ENCODE results near the gene CYB5B. TPM values are rescaled to one million over a fixed set of nuclear protein-coding genes. Genes with fewer than 3 reads are reported as not detected.

CYB5B gene
- total and polyA plus RNA-seq, 2 experiments from 2014 or later = 47.1 to 115 TPM

DNA sequence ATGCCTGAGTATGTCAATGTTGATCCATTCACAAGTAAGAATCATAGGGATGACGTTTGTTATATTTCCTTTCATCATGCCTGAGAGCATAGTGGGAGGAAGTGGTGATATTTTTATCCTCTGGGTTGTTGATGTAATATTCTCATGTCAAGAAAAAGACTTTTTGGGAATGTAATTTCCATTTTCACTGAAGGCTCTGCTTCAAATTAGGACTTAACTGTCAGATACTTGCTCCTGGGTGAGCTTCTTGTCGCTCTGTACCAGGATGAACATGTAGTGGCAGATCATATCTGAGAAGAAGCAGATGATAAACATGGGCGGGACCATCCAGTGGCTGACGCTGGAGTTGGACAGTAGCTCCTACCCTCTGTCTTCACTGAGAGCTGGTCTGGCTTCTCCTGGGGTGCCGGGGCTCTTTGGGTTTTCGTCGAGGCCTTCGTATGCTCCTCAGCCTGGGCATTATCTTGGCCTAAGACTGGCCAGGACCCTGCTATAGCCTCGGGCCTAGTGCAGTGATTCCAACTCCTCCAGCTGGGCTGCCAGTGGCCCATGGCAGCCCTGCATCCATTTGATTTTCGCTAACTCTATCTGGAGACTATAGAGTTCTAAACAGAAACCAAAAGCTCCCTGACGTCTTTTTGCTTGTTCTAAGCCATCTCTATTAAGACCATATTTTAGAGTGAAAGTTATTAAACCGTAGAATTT is 19.7 kb downstream of the CYB5B start:
- peak overlapping the region; percentile 98 for H3K4me2 ChIP-seq (ENCODE audit: unreplicated experiment)
- no peaks in the 10 kb centered on the region for H3K36me3 ChIP-seq (ENCODE audit: low read depth)
- in situ Hi-C loops (cut with MboI) = no loop called here
- H3K4me3 ChIP-seq = peak overlapping the region; percentile 74
- peak overlapping the region; percentile 89 for H2AFZ ChIP-seq
- peaks cover 40% of the 10 kb centered on the region for H3F3A ChIP-seq (ENCODE audit: insufficient read depth)
- no peaks in the 10 kb centered on the region for H3K9me2 ChIP-seq (ENCODE audit: insufficient read depth)
- peaks cover 81% of the 10 kb centered on the region for H3K79me2 ChIP-seq (ENCODE audit: insufficient read depth)
- H3K9ac ChIP-seq = peak overlapping the region; percentile 88
- no peaks in the 10 kb centered on the region for H3K9me3 ChIP-seq (ENCODE audit: low read depth)
- peak; percentile 80 for DNase-seq
- no peaks in the 10 kb centered on the region for H3K27me3 ChIP-seq (replicated peaks; ENCODE audit: insufficient read depth)
- WGBS, 2 experiments (ENCODE audit: low coverage in 1 of 2, low lambda C conversion rate in 2 of 2, missing lambda C conversion rate in 2 of 2) = 1 to 4% methylated on average over 12 of the region's 12 CpGs
- H4K20me1 ChIP-seq (ENCODE audit: insufficient read depth) = no peaks in the 10 kb centered on the region
- peak overlapping the region; percentile 95 for H3K27ac ChIP-seq
- H3K4me1 ChIP-seq (ENCODE audit: insufficient read depth) = peaks cover 39% of the 10 kb centered on the region
- TF ChIP-seq EZH2 (IDR thresholded peaks at IDR 0.05; ENCODE audit: insufficient read depth, poor library complexity, severe bottlenecking) (no peak), EZH2phosphoT487 (IDR thresholded peaks at IDR 0.05; ENCODE audit: insufficient read depth, low read depth) (no peak)

DNA sequence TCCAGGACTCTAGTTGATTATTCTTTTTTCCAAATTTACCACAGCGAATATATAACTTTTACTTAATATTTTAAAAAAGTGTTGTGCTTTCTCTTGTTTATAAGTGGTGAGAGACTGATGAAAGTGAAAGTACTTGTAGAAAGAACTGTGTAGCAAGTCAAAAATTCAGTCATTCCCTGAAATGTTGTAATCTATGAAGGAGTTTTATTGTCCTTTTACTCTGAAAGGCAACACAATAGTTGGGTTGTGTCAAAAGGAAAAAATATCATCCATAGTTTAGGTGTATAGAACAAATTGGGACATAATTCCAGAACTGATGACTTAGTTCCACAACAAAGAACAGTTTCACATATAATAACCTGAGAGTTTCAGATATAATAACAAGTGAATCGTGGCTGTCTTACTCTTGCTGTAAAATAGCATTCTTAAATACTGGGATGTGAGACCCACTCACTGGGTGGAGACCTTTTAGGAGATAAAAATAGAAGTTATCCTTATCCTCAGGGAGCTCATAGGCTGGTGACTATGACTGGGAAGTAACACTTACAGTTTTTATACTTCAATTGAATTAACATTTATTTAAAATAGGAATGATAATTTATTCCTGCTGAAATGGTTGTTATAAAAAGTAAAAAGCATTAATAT is 20.6 kb downstream of the CYB5B start:
- peak overlapping the region; percentile 74 for H3K4me3 ChIP-seq
- in situ Hi-C loops (cut with MboI) = no loop called here

DNA sequence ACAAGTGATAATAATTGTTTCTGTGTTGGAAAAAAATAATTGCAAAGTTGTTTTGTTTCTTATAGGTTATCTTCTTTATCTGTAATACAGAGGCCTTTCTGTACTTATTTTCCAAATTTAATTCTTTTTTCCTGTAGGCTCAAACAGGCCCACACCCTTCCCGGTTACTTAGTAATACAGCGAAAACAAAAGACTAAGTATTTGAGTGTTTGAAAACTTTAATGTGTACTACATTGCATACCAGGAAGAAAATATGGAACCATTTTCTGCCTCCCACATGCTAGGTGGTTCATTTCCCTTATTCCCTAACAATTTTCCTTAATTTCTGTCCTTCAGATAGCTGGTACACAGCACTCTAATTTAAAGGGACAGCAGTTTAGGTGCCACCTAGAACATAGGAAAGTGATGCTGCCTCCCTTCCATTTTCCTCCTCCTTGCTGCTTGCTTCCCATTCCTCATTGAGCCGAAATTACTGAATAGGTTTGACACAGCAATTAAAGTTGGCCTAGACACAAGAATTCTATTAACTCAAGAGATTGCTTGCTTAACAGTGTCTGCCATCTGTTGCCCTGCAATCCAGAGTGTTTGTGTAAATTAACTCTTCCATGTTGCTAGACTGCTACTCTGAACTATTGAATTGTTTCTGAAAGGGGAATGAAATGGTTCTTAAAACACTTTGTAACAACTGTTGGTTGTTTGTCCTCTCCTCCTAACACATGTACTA is 24.2 kb downstream of the CYB5B start:
- DNase-seq = peak; percentile 76
- Histone ChIP-seq H3K27me3 (replicated peaks; ENCODE audit: insufficient read depth) (no peaks in the 10 kb centered on the region), H3K4me3 (peak overlapping the region; percentile 20), H3K9me3 (ENCODE audit: low read depth) (no peaks in the 10 kb centered on the region), H3K9ac (peak overlapping the region; percentile 35), H3K79me2 (ENCODE audit: insufficient read depth) (peaks cover 50% of the 10 kb centered on the region), H3K36me3 (ENCODE audit: low read depth) (no peaks in the 10 kb centered on the region; the same call in 1 of the 2 replicates), H3K27ac (peak overlapping the region; percentile 66), H2AFZ (peak overlapping the region; percentile 53), H3F3A (ENCODE audit: insufficient read depth) (peaks cover 33% of the 10 kb centered on the region), H3K4me1 (ENCODE audit: insufficient read depth) (peaks cover 34% of the 10 kb centered on the region), H4K20me1 (ENCODE audit: insufficient read depth) (no peaks in the 10 kb centered on the region), H3K4me2 (ENCODE audit: unreplicated experiment) (peak overlapping the region; percentile 37), H3K9me2 (ENCODE audit: insufficient read depth) (no peaks in the 10 kb centered on the region)
- WGBS, 2 experiments (ENCODE audit: low coverage in 1 of 2, low lambda C conversion rate in 2 of 2, missing lambda C conversion rate in 2 of 2) = 42% methylated on average over 3 of the region's 3 CpGs
- in situ Hi-C loops (cut with MboI) = no loop called here
- TF ChIP-seq EZH2phosphoT487 (IDR thresholded peaks at IDR 0.05; ENCODE audit: insufficient read depth, low read depth) (no peak), EZH2 (IDR thresholded peaks at IDR 0.05; ENCODE audit: insufficient read depth, poor library complexity, severe bottlenecking) (no peak)

More for the DNA sequence above, 20.6 kb downstream of the CYB5B start:
- Histone ChIP-seq H3F3A (ENCODE audit: insufficient read depth) (peaks cover 42% of the 10 kb centered on the region), H3K9ac (peak overlapping the region; percentile 88), H2AFZ (peak overlapping the region; percentile 89), H3K27ac (peak overlapping the region; percentile 95), H3K79me2 (ENCODE audit: insufficient read depth) (peaks cover 81% of the 10 kb centered on the region), H4K20me1 (ENCODE audit: insufficient read depth) (no peaks in the 10 kb centered on the region), H3K4me2 (ENCODE audit: unreplicated experiment) (peak overlapping the region; percentile 98), H3K9me2 (ENCODE audit: insufficient read depth) (no peaks in the 10 kb centered on the region), H3K36me3 (ENCODE audit: low read depth) (no peaks in the 10 kb centered on the region; the same call in 1 of the 2 replicates), H3K27me3 (replicated peaks; ENCODE audit: insufficient read depth) (no peaks in the 10 kb centered on the region), H3K9me3 (ENCODE audit: low read depth) (no peaks in the 10 kb centered on the region), H3K4me1 (ENCODE audit: insufficient read depth) (peaks cover 42% of the 10 kb centered on the region)
- TF ChIP-seq EZH2 (IDR thresholded peaks at IDR 0.05; ENCODE audit: insufficient read depth, poor library complexity, severe bottlenecking) (no peak), EZH2phosphoT487 (IDR thresholded peaks at IDR 0.05; ENCODE audit: insufficient read depth, low read depth) (no peak)
- DNase-seq = peak; percentile 69
- 22 to 28% methylated on average over 2 of the region's 2 CpGs for WGBS, 2 experiments (ENCODE audit: low coverage in 1 of 2, low lambda C conversion rate in 2 of 2, missing lambda C conversion rate in 2 of 2)

DNA sequence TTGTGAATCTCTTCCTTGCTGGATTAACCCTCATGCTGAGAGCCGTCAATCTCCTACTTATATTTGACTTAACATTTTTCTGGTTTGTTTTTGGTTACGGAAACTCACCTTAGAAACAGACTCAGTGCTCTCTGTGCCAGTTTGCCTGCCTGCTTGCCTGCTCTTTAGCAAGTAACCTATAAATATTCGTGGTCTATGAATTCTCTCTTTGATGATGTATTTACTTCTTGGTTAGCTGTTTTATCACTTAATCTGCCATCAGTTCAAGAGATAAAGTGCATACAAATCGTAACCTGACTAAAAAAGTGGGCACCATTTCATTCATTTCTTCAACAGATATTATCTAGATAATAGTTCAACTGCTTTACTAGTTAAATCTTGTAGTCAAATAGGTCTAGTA is 26.7 kb downstream of the CYB5B start:
- Histone ChIP-seq H3K4me1 (ENCODE audit: insufficient read depth) (peaks cover 14% of the 10 kb centered on the region), H3K9ac (no peak overlapping the region), H3K79me2 (ENCODE audit: insufficient read depth) (peaks cover 43% of the 10 kb centered on the region), H2AFZ (no peak overlapping the region), H3K4me3 (no peak overlapping the region), H3K27me3 (replicated peaks; ENCODE audit: insufficient read depth) (no peaks in the 10 kb centered on the region), H4K20me1 (ENCODE audit: insufficient read depth) (no peaks in the 10 kb centered on the region), H3K9me3 (ENCODE audit: low read depth) (no peaks in the 10 kb centered on the region), H3F3A (ENCODE audit: insufficient read depth) (peaks cover 17% of the 10 kb centered on the region), H3K27ac (no peak overlapping the region), H3K4me2 (ENCODE audit: unreplicated experiment) (no peak overlapping the region), H3K9me2 (ENCODE audit: insufficient read depth) (no peaks in the 10 kb centered on the region), H3K36me3 (ENCODE audit: low read depth) (no peaks in the 10 kb centered on the region; the same call in 1 of the 2 replicates)
- TF ChIP-seq EZH2 (IDR thresholded peaks at IDR 0.05; ENCODE audit: insufficient read depth, poor library complexity, severe bottlenecking) = no peak
- no peak for TF ChIP-seq EZH2phosphoT487 (IDR thresholded peaks at IDR 0.05; ENCODE audit: insufficient read depth, low read depth)
- WGBS, 2 experiments (ENCODE audit: low coverage in 1 of 2, low lambda C conversion rate in 2 of 2, missing lambda C conversion rate in 2 of 2) = 97 to 100% methylated on average over 4 of the region's 4 CpGs
- in situ Hi-C loops (cut with MboI) = no loop called here
- no peak for DNase-seq
